Large intestine (tissue), 12 donors: ENCODE results near the gene LRRC75A. TPM values are rescaled to one million over a fixed set of nuclear protein-coding genes. Genes with fewer than 3 reads are reported as not detected.
"Not testable (repeated sequence)": the region's sequence is repeated elsewhere in the genome, so short reads cannot be mapped to it uniquely, and the experiment has no call there.

Experiments
- DNase-seq, 2 donors: peaks; one replicate each; pipeline versions ENCODE4 v3.0.0 to v3.0.0-alpha.2; 2013
- H3K27ac ChIP-seq: one replicate; pipeline ENCODE4 v1.5.1; 2013; ENCODE audit warnings: low read length
- H3K27me3 ChIP-seq: 2 replicates; pipeline ENCODE4 v1.6.1; 2013; ENCODE audit warnings: low read length; ENCODE audit not compliant: control insufficient read depth, insufficient read depth
- H3K36me3 ChIP-seq: 2 replicates; pipeline ENCODE4 v1.6.1; 2013; ENCODE audit warnings: low read length; ENCODE audit not compliant: control insufficient read depth, insufficient read depth
- H3K4me1 ChIP-seq: one replicate; pipeline ENCODE4 v1.6.1; 2013; ENCODE audit warnings: low read length; ENCODE audit not compliant: control insufficient read depth, insufficient read depth
- H3K4me3 ChIP-seq: one replicate; pipeline ENCODE4 v1.5.1; 2013; ENCODE audit warnings: low read length
- H3K9me3 ChIP-seq: one replicate; pipeline ENCODE4 v1.6.1; 2013; ENCODE audit warnings: mild to moderate bottlenecking, low read depth, low read length, moderate library complexity; ENCODE audit not compliant: control insufficient read depth
- WGBS: methylation state at CpG from one replicate; pipeline ENCODE4 v1.1.5; 2013; ENCODE audit warnings: low lambda C conversion rate; ENCODE audit not compliant: insufficient coverage; 5-methylcytosine and 5-hydroxymethylcytosine counted together
- long read RNA-seq, 11 donors: transcript quantifications; one replicate each; lab custom pipeline, GENCODE V29; 2026
- polyA plus RNA-seq: library from polyadenylated mRNA; unstranded; fragments of 120-200 nt; gene quantifications from one replicate; pipeline ENCODE4 v1.2.1, GENCODE V29; 2013

Gene LRRC75A
- 37.2 TPM for polyA plus RNA-seq
- long read RNA-seq, donor 1, transcript LRRC75A-203 (4 exons, 1,390 nt): major isoform, 8 of 8 reads
- long read RNA-seq, donor 1, partial matches to known transcripts: 0 of 8 reads
- long read RNA-seq, donor 1, other reads (novel, unspliced or antisense): 0 of 8 reads
- long read RNA-seq, donor 2, transcript LRRC75A-203 (4 exons, 1,390 nt): major isoform, 14 of 15 reads
- long read RNA-seq, donor 2, partial matches to known transcripts: 0 of 15 reads
- long read RNA-seq, donor 2, other reads (novel, unspliced or antisense): 0 of 15 reads
- long read RNA-seq, donor 3: 0 reads
- long read RNA-seq, donor 4, partial matches to known transcripts: 0 of 1 reads
- long read RNA-seq, donor 4, other reads (novel, unspliced or antisense): 0 of 1 reads
- long read RNA-seq, donor 5, transcript LRRC75A-203 (4 exons, 1,390 nt): major isoform, 7 of 7 reads
- long read RNA-seq, donor 5, partial matches to known transcripts: 0 of 7 reads
- long read RNA-seq, donor 5, other reads (novel, unspliced or antisense): 0 of 7 reads
- long read RNA-seq, donor 6, transcript LRRC75A-203 (4 exons, 1,390 nt): major isoform, 14 of 14 reads
- long read RNA-seq, donor 6, partial matches to known transcripts: 0 of 14 reads
- long read RNA-seq, donor 6, other reads (novel, unspliced or antisense): 0 of 14 reads
- long read RNA-seq, donor 7, transcript LRRC75A-203 (4 exons, 1,390 nt): major isoform, 5 of 6 reads
- long read RNA-seq, donor 7, partial matches to known transcripts: 0 of 6 reads
- long read RNA-seq, donor 7, other reads (novel, unspliced or antisense): 0 of 6 reads
- long read RNA-seq, donor 8, transcript LRRC75A-203 (4 exons, 1,390 nt): major isoform, 18 of 18 reads
- long read RNA-seq, donor 8, partial matches to known transcripts: 0 of 18 reads
- long read RNA-seq, donor 8, other reads (novel, unspliced or antisense): 0 of 18 reads
- long read RNA-seq, donor 9, transcript LRRC75A-203 (4 exons, 1,390 nt): major isoform, 11 of 11 reads
- long read RNA-seq, donor 9, partial matches to known transcripts: 0 of 11 reads
- long read RNA-seq, donor 9, other reads (novel, unspliced or antisense): 0 of 11 reads
- long read RNA-seq, donor 10, transcript LRRC75A-203 (4 exons, 1,390 nt): major isoform, 16 of 16 reads
- long read RNA-seq, donor 10, partial matches to known transcripts: 0 of 16 reads
- long read RNA-seq, donor 10, other reads (novel, unspliced or antisense): 0 of 16 reads
- long read RNA-seq, donor 11, transcript LRRC75A-203 (4 exons, 1,390 nt): major isoform, 6 of 6 reads
- long read RNA-seq, donor 11, partial matches to known transcripts: 0 of 6 reads
- long read RNA-seq, donor 11, other reads (novel, unspliced or antisense): 0 of 6 reads

GRCh38 chr17:16491703-16492612 is at the start of gene LRRC75A:
Gene LRRC75A (minus strand): TSS chr17:16492193. CDS start chr17:16491990, 203 bp downstream.
- DNase-seq: peak in 1 of 2 donors; percentile 72
- H3K4me1 ChIP-seq: peaks cover 55% of the 10 kb centered on the region
- peak within 1 kb of the TSS; percentile 83 for H3K27ac ChIP-seq
- peaks cover 8% of the 10 kb centered on the region for H3K36me3 ChIP-seq
- no peaks in the 10 kb centered on the region for H3K27me3 ChIP-seq
- no peaks in the 10 kb centered on the region for H3K9me3 ChIP-seq
- peak within 1 kb of the TSS; percentile 73 for H3K4me3 ChIP-seq
- 0% methylated on average over 2 of the region's 134 CpGs for whole genome bisulfite sequencing

GRCh38 chr17:16537130-16537458 is 45.1 kb upstream of the LRRC75A start:
- H3K36me3 ChIP-seq: no peaks in the 10 kb centered on the region
- H3K27me3 ChIP-seq: no peaks in the 10 kb centered on the region
- no peak for DNase-seq
- peak overlapping the region; percentile 94 for H3K27ac ChIP-seq
- H3K4me3 ChIP-seq: no peak overlapping the region
- WGBS: no CpG with 5 or more reads among the region's 2 CpGs
- H3K4me1 ChIP-seq: peaks cover 3% of the 10 kb centered on the region
- no peaks in the 10 kb centered on the region for H3K9me3 ChIP-seq

GRCh38 chr17:16534236-16534635 is 42.2 kb upstream of the LRRC75A start:
- Histone ChIP-seq H3K4me1 (peaks cover 6% of the 10 kb centered on the region), H3K27ac (no peak overlapping the region), H3K36me3 (no peaks in the 10 kb centered on the region), H3K4me3 (no peak overlapping the region), H3K9me3 (no peaks in the 10 kb centered on the region), H3K27me3 (no peaks in the 10 kb centered on the region)
- no CpG with 5 or more reads among the region's 1 CpG for WGBS
- no peak for DNase-seq

- Histone ChIP-seq H3K27ac (no peak overlapping the region), H3K9me3 (no peaks in the 10 kb centered on the region), H3K27me3 (peaks cover 2% of the 10 kb centered on the region), H3K36me3 (no peaks in the 10 kb centered on the region), H3K4me3 (no peak overlapping the region), H3K4me1 (peaks cover 3% of the 10 kb centered on the region)
- no CpG with 5 or more reads among the region's 4 CpGs for WGBS
- DNase-seq: no peak
Measured at GRCh38 chr17:16529906-16530305, 37.9 kb upstream of the LRRC75A start.

GRCh38 chr17:16527298-16527697 is 35.3 kb upstream of the LRRC75A start:
- DNase-seq: no peak
- Histone ChIP-seq H3K27ac (no peak overlapping the region), H3K27me3 (peaks cover 2% of the 10 kb centered on the region), H3K4me1 (peaks cover 3% of the 10 kb centered on the region), H3K36me3 (no peaks in the 10 kb centered on the region), H3K9me3 (no peaks in the 10 kb centered on the region), H3K4me3 (no peak overlapping the region)
- no CpG with 5 or more reads among the region's 4 CpGs for whole genome bisulfite sequencing

- H3K36me3 ChIP-seq, H3K4me1 ChIP-seq, DNase-seq, H3K9me3 ChIP-seq, H3K27me3 ChIP-seq, H3K27ac ChIP-seq, H3K4me3 ChIP-seq: not testable (repeated sequence)
- WGBS: 100% methylated on average over 1 of the region's 6 CpGs
Measured at GRCh38 chr17:16525556-16525955, 33.6 kb upstream of the LRRC75A start.

GRCh38 chr17:16521070-16521727 is 29.2 kb upstream of the LRRC75A start:
- Histone ChIP-seq H3K27ac (peak overlapping the region; percentile 57), H3K27me3 (no peaks in the 10 kb centered on the region), H3K9me3 (no peaks in the 10 kb centered on the region), H3K4me1 (peaks cover 16% of the 10 kb centered on the region), H3K36me3 (no peaks in the 10 kb centered on the region), H3K4me3 (no peak overlapping the region)
- peak; percentile 90 for DNase-seq
- no CpG with 5 or more reads among the region's 7 CpGs for WGBS

GRCh38 chr17:16519021-16519420 is 27.0 kb upstream of the LRRC75A start:
- Histone ChIP-seq H3K4me3 (no peak overlapping the region), H3K27me3 (no peaks in the 10 kb centered on the region), H3K4me1 (peaks cover 19% of the 10 kb centered on the region), H3K9me3 (no peaks in the 10 kb centered on the region), H3K36me3 (no peaks in the 10 kb centered on the region), H3K27ac (no peak overlapping the region)
- no peak for DNase-seq

- WGBS: 81% methylated on average over 4 of the region's 7 CpGs
- Histone ChIP-seq H3K4me3 (no peak overlapping the region), H3K9me3 (no peaks in the 10 kb centered on the region), H3K27me3 (no peaks in the 10 kb centered on the region), H3K27ac (no peak overlapping the region), H3K36me3 (no peaks in the 10 kb centered on the region), H3K4me1 (peaks cover 19% of the 10 kb centered on the region)
- DNase-seq: no peak
Measured at GRCh38 chr17:16517477-16517876, 25.5 kb upstream of the LRRC75A start.
